H1 (cell line): ENCODE results near the gene TLK2. TPM values are rescaled to one million over a fixed set of nuclear protein-coding genes. Genes with fewer than 3 reads are reported as not detected.
"Not testable (repeated sequence)": the region's sequence is repeated elsewhere in the genome, so short reads cannot be mapped to it uniquely, and the experiment has no call there.

ENCODE experiments used
- CTCF ChIA-PET: fragments of 300-600 bp; sonication (Branson Sonifier 250); formaldehyde crosslinking; loops from one replicate; lab custom pipeline; 2021; ENCODE audit not compliant: partially characterized antibody; lab: Charles Lee
- POLR2A ChIA-PET: fragments of 300-600 bp; sonication (Branson Sonifier 250); formaldehyde crosslinking; loops from one replicate; lab custom pipeline; 2021; ENCODE audit warnings: inconsistent platforms; ENCODE audit not compliant: partially characterized antibody; lab: Charles Lee
- DNase-seq, 2 experiments: peaks; one replicate each; pipeline versions ENCODE4 v3.0.0 to v3.0.0-alpha.2; 2010 to 2022; ENCODE audit warnings: low spot score in 2 of 2, low read depth in 1 of 2, mixed read lengths in 1 of 2
- FAIRE-seq: peaks from 2 replicates; lab custom pipeline; 2011; peaks lifted over from hg19 to GRCh38; lab: Jason Lieb, UNC
- H2AFZ ChIP-seq: 2 replicates; pipeline ENCODE4 v1.8.1; 2012; ENCODE audit warnings: low read length, inconsistent platforms
- H2AK5ac ChIP-seq: 2 replicates; pipeline ENCODE4 v1.6.1; 2013; ENCODE audit warnings: low read depth, low read length
- H2BK120ac ChIP-seq: replicated peaks from 2 replicates; pipeline ENCODE3; 2013; ENCODE audit warnings: low read depth, low read length, inconsistent platforms
- H2BK12ac ChIP-seq: 2 replicates; pipeline ENCODE4 v1.6.1; 2013; ENCODE audit warnings: low read depth, low read length
- H2BK15ac ChIP-seq: 2 replicates; pipeline ENCODE4 v1.6.1; 2013; ENCODE audit warnings: low read length
- H2BK20ac ChIP-seq: 2 replicates; pipeline ENCODE4 v1.6.1; 2013; ENCODE audit warnings: low read length
- H2BK5ac ChIP-seq: 2 replicates; pipeline ENCODE4 v1.6.1; 2013; ENCODE audit warnings: low read depth, low read length
- H3K14ac ChIP-seq: 2 replicates; pipeline ENCODE4 v1.6.1; 2013; ENCODE audit warnings: inconsistent platforms; ENCODE audit not compliant: insufficient read length
- H3K18ac ChIP-seq: 2 replicates; pipeline ENCODE4 v1.6.1; 2013; ENCODE audit warnings: low read length; ENCODE audit errors: extremely low read depth
- H3K23ac ChIP-seq: 2 replicates; pipeline ENCODE4 v1.6.1; 2013; ENCODE audit warnings: inconsistent platforms; ENCODE audit not compliant: insufficient read length
- H3K23me2 ChIP-seq: 2 replicates; pipeline ENCODE4 v1.6.1; 2013; ENCODE audit warnings: low read depth, low read length
- H3K27ac ChIP-seq: 2 replicates; pipeline ENCODE4 v1.6.1; 2011; ENCODE audit warnings: low read depth, low read length, inconsistent platforms
- H3K27me3 ChIP-seq, 4 experiments: replicated peaks in 1 of 4; 1 replicate in 1 of 4; 2 replicates in 3 of 4; pipeline versions ENCODE4 v1.6.1 to v1.8.1; 2011 to 2013; ENCODE audit warnings: low read length in 3 of 4, mild to moderate bottlenecking in 3 of 4, inconsistent platforms in 2 of 4, mixed read lengths in 2 of 4, moderate library complexity in 1 of 4; ENCODE audit not compliant: control insufficient read depth in 3 of 4, insufficient read depth in 3 of 4; ENCODE audit errors: extremely low read depth in 1 of 4
- H3K36me3 ChIP-seq, 4 experiments: 2 replicates each; pipeline versions ENCODE4 v1.6.1 to v1.8.1; 2011 to 2013; ENCODE audit warnings: mild to moderate bottlenecking in 4 of 4, low read length in 3 of 4, moderate library complexity in 2 of 4, control low read depth in 1 of 4, inconsistent platforms in 1 of 4; ENCODE audit not compliant: insufficient read depth in 4 of 4, control insufficient read depth in 2 of 4
- H3K4ac ChIP-seq: replicated peaks from 2 replicates; pipeline ENCODE3; 2013; ENCODE audit warnings: low read length, low read depth, mixed read lengths, inconsistent platforms; ENCODE audit not compliant: insufficient read length
- H3K4me1 ChIP-seq, 4 experiments: replicated peaks in 1 of 4; 1 replicate in 1 of 4; 2 replicates in 3 of 4; pipeline versions ENCODE4 v1.6.1 to v1.8.1; 2011 to 2013; ENCODE audit warnings: low read length in 3 of 4, inconsistent platforms in 2 of 4, mixed read lengths in 1 of 4; ENCODE audit not compliant: insufficient read depth in 4 of 4, control insufficient read depth in 3 of 4
- H3K4me2 ChIP-seq, 2 experiments: 2 replicates each; pipeline versions ENCODE4 v1.6.1 to v1.8.1; 2011 to 2013; ENCODE audit warnings: low read depth in 2 of 2, low read length in 2 of 2, control low read depth in 1 of 2, inconsistent platforms in 1 of 2, mild to moderate bottlenecking in 1 of 2; ENCODE audit not compliant: insufficient read depth in 1 of 2
- H3K4me3 ChIP-seq, 4 experiments: fragments of 200-600, 300-600 bp in 1 of 4; sonication (generic), shearing (Covaris generic), sonication (Bioruptor Twin) in 1 of 4; 2 replicates each; pipeline versions ENCODE4 v1.5.1 to v1.8.1; 2011 to 2016; ENCODE audit warnings: low read length in 4 of 4, low read depth in 3 of 4, control low read depth in 2 of 4, inconsistent platforms in 2 of 4, mild to moderate bottlenecking in 2 of 4, mixed read lengths in 1 of 4, moderate library complexity in 1 of 4; ENCODE audit not compliant: insufficient read depth in 2 of 4; ENCODE audit errors: extremely low read depth in 1 of 4
- H3K56ac ChIP-seq: replicated peaks from 2 replicates; pipeline ENCODE3; 2013; ENCODE audit warnings: low read depth, mild to moderate bottlenecking, mixed read lengths, low read length, inconsistent platforms; ENCODE audit not compliant: insufficient read length
- H3K79me1 ChIP-seq: 2 replicates; pipeline ENCODE4 v1.6.1; 2013; ENCODE audit warnings: low read depth, low read length, control low read depth
- H3K79me2 ChIP-seq, 2 experiments: 2 replicates each; pipeline versions ENCODE4 v1.6.1 to v1.8.1; 2012 to 2013; ENCODE audit warnings: low read length in 2 of 2, mild to moderate bottlenecking in 2 of 2, inconsistent platforms in 1 of 2; ENCODE audit not compliant: insufficient read depth in 2 of 2, control insufficient read depth in 1 of 2
- H3K9ac ChIP-seq, 4 experiments: replicated peaks in 1 of 4; 1 replicate in 1 of 4; 2 replicates in 3 of 4; pipeline versions ENCODE4 v1.6.1 to v1.8.1; 2011 to 2013; ENCODE audit warnings: low read depth in 3 of 4, low read length in 3 of 4, control low read depth in 2 of 4, mild to moderate bottlenecking in 2 of 4, moderate library complexity in 2 of 4, inconsistent platforms in 1 of 4; ENCODE audit errors: extremely low read depth in 1 of 4
- H3K9me3 ChIP-seq, 2 experiments: 2 replicates each; pipeline versions ENCODE4 v1.6.1 to v1.8.1; 2012 to 2013; ENCODE audit warnings: mild to moderate bottlenecking in 2 of 2, moderate library complexity in 2 of 2, control low read depth in 1 of 2, inconsistent platforms in 1 of 2, low read depth in 1 of 2, low read length in 1 of 2, mixed read lengths in 1 of 2; ENCODE audit not compliant: insufficient read depth in 2 of 2
- H4K20me1 ChIP-seq, 2 experiments: replicated peaks in 1 of 2; 2 replicates each; pipeline versions ENCODE3 to v1.8.1; 2011 to 2013; ENCODE audit warnings: inconsistent platforms in 2 of 2, low read length in 2 of 2, mild to moderate bottlenecking in 1 of 2; ENCODE audit not compliant: insufficient read depth in 2 of 2, control insufficient read depth in 1 of 2
- H4K5ac ChIP-seq: 2 replicates; pipeline ENCODE4 v1.6.1; 2013; ENCODE audit warnings: low read length, low read depth, mixed read lengths, inconsistent platforms; ENCODE audit not compliant: insufficient read length
- H4K8ac ChIP-seq: 2 replicates; pipeline ENCODE4 v1.8.0; 2013; ENCODE audit warnings: mild to moderate bottlenecking, moderate library complexity, low read length, inconsistent platforms; ENCODE audit not compliant: insufficient read depth; ENCODE audit errors: extremely low read depth
- H4K91ac ChIP-seq: replicated peaks from 2 replicates; pipeline ENCODE3; 2013; ENCODE audit warnings: low read length, mixed read lengths, inconsistent platforms; ENCODE audit not compliant: insufficient read length
- ASH2L ChIP-seq: fragments of 200-600, 300-600 bp; sonication (generic); IDR thresholded peaks from one replicate; pipeline ENCODE4 v1.7.1; 2017; ENCODE audit warnings: low read length
- PHF8 ChIP-seq: fragments of 200-600 bp; sonication (generic); conservative IDR thresholded peaks from 2 replicates; pipeline ENCODE4 v1.7.1; 2012; ENCODE audit warnings: low read depth, mild to moderate bottlenecking, inconsistent platforms, low read length, moderate library complexity
- WGBS, 2 experiments: shearing (Covaris generic) in 1 of 2; methylation state at CpG; one replicate each; pipeline versions ENCODE4 v1.1.6 to v1.1.7; 2013 to 2015; ENCODE audit warnings: low lambda C conversion rate in 2 of 2, mixed read lengths in 2 of 2, inconsistent platforms in 1 of 2, low coverage in 1 of 2, missing lambda C conversion rate in 1 of 2; ENCODE audit not compliant: insufficient replicate concordance in 2 of 2, insufficient coverage in 1 of 2, insufficient read length in 1 of 2; ENCODE audit errors: extremely low coverage in 1 of 2, missing lambda C conversion rate in 1 of 2; 5-methylcytosine and 5-hydroxymethylcytosine counted together
- polyA plus RNA-seq, 7 experiments: library from polyadenylated mRNA; depleted of rRNA in 3 of 7; stranded (reverse) in 5 of 7; unstranded in 2 of 7; fragments of >200 nt in 5 of 7; fragments of 200-250 nt in 2 of 7; gene quantifications; 1 replicate in 5 of 7; 2 replicates in 1 of 7; 4 replicates in 1 of 7; pipeline versions ENCODE4 v1.2.1 to v1.2.3, GENCODE V29; 2011 to 2013; ENCODE audit warnings: missing spikeins in 2 of 7, mixed read lengths in 2 of 7
- total RNA-seq: library from RNA; stranded (reverse); fragmentation: NEBNext Ultra II Directional; extraction: Animal tissue kit (Norgen Biotek cat#: 25700); gene quantifications from 2 replicates; pipeline ENCODE4 v1.2.1, GENCODE V29; 2021

Gene TLK2
- total and polyA plus RNA-seq, 2 of the 8 experiments (the other 6 are each of a cell fraction or from before 2014, with no cell fraction given) = 43.1 to 59.9 TPM

- 16% methylated on average over 9 of the region's 22 CpGs; no CpG with 5 or more reads in 1 of the 2 experiments for WGBS, 2 experiments
- H3K27ac ChIP-seq, H3K14ac ChIP-seq, H3K9me3 ChIP-seq, H2AK5ac ChIP-seq, CTCF ChIA-PET, H2BK20ac ChIP-seq, H4K20me1 ChIP-seq, H2BK5ac ChIP-seq, H3K79me1 ChIP-seq, FAIRE-seq, H2BK120ac ChIP-seq, H3K23me2 ChIP-seq, H3K56ac ChIP-seq, H3K23ac ChIP-seq, H2BK15ac ChIP-seq, H3K4ac ChIP-seq, H3K4me1 ChIP-seq, H4K91ac ChIP-seq, H3K27me3 ChIP-seq, H4K5ac ChIP-seq, H2BK12ac ChIP-seq, H3K18ac ChIP-seq, H2AFZ ChIP-seq, H3K36me3 ChIP-seq: not testable (repeated sequence)
- POLR2A ChIA-PET = interaction anchor here (0.6 kb wide), 1 partner anchor 1969 kb away, joined by 3 read pairs; no protein-coding TSS in a partner anchor
- peaks cover 0 to 50% of the 10 kb centered on the region in 2 experiments; a peak in 2 of 4 replicates for H3K79me2 ChIP-seq
- peak overlapping the region; percentile 80; the same call in 1 of the 2 replicates for H4K8ac ChIP-seq
- peak overlapping the region; percentile 63 to 84 (median 73) for H3K4me3 ChIP-seq
- TF ChIP-seq ASH2L = peak; percentile 34
- 0 out of 2 replicates have a peak, but pooled peaks have one; percentile 8 for TF ChIP-seq PHF8
- H3K9ac ChIP-seq = peak overlapping the region; percentile 40 to 88 (median 64)
- peak overlapping the region; percentile 68 to 77 for H3K4me2 ChIP-seq
- DNase-seq = peak in 1 of 2 experiments; percentile 69
Measured at GRCh38 chr17:62479639-62480258, 1.1 kb downstream of the TLK2 start.
